Measurements from ENCODE around the gene MAGI3. TPM values are rescaled to one million over a fixed set of nuclear protein-coding genes. Genes with fewer than 3 reads are reported as not detected.
"Not testable (repeated sequence)": the region's sequence is repeated elsewhere in the genome, so short reads cannot be mapped to it uniquely, and the experiment has no call there.

The MAGI3 gene
- total and polyA plus RNA-seq, 11 donors: 2.1 to 10.0 (median 8.1) TPM

DNA sequence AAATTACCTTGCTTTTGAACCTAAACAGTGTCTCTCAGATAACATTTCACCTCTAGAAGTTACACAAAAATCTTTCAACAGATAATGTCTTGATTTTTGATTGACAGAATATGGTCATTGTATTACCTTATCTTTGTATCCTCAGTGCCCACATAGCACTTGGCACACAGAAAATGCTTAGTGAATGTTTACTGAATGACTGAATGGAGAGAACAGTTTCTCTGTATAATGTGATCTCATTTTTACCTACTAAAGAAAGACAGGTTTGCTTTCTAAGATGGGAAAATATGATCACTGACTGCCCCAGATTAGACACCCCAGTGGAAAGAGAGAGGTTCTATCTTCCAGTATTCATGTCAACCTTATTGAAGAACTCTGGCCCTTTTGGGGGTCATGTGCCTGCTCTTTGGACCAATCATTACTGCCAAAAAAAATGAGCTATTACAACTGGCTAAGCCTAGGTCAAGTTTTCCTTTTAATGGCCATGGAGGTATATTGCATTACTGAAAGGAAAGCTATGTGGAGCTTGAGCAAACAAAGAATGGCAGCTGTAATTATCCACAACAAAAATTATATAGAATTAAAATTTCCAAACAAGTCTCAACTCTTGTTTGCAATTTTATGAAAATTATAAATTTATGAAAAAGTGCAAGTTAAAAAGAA, 117.4 kb downstream of the MAGI3 start:
- no peak for DNase-seq
- Histone ChIP-seq H3K36me3 (no peaks in the 10 kb centered on the region), H3K27ac (no peak overlapping the region), H3K4me1 (peaks cover 0 to 3% (median 0%) of the 10 kb centered on the region in 12 donors), H3K27me3 (no peaks in the 10 kb centered on the region), H3K4me3 (no peak overlapping the region), H3K9me3 (peaks cover 0 to 24% (median 15%) of the 10 kb centered on the region in 12 donors)
- TF ChIP-seq POLR2A (IDR thresholded peaks at IDR 0.05): no peak
- TF ChIP-seq, protein P1, sequence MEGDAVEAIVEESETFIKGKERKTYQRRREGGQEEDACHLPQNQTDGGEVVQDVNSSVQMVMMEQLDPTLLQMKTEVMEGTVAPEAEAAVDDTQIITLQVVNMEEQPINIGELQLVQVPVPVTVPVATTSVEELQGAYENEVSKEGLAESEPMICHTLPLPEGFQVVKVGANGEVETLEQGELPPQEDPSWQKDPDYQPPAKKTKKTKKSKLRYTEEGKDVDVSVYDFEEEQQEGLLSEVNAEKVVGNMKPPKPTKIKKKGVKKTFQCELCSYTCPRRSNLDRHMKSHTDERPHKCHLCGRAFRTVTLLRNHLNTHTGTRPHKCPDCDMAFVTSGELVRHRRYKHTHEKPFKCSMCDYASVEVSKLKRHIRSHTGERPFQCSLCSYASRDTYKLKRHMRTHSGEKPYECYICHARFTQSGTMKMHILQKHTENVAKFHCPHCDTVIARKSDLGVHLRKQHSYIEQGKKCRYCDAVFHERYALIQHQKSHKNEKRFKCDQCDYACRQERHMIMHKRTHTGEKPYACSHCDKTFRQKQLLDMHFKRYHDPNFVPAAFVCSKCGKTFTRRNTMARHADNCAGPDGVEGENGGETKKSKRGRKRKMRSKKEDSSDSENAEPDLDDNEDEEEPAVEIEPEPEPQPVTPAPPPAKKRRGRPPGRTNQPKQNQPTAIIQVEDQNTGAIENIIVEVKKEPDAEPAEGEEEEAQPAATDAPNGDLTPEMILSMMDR (IDR thresholded peaks at IDR 0.05): no peak
- intact Hi-C loops (cut with DNase I): no loop called here
- no peak for ATAC-seq

DNA sequence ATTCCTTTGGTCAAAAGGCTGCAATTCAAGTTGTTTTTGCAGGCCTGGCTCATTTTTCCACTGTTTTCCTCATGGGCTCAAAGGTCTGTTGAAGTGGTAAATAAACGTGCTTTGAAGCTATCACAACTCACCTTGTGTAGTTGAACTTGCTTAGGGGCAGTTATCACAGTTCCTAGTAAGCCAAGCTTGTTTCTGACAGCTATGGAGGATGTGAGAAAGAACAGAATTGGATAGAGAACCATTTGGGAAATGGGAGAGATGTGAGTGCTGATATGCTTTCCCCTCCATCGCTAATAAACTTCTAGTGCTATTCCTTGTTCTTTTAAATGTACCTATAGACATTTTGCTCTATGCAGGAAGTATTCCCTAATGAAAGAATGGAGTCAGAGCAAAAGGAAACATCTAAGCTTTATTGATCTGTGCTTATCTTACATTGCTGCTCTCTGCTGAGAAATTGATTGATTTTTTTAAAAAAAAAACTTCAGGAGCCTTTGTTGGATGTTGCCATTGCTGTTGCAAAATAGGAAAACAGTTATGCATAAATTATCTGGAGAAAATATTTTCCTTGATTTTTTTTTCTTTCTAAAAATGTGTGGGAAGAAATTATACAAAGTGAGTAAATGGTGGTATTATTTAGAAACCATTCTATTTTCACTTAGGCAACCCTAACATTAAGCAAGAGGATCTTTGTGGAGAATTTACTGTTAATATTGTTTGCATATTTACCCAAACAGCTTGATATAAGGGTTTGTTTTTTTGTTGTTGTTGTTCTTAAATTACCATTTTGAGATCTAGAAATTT, 118.2 kb downstream of the MAGI3 start:
- TF ChIP-seq, protein P1 (IDR thresholded peaks at IDR 0.05): no peak
- no peak for TF ChIP-seq POLR2A (IDR thresholded peaks at IDR 0.05)
- intact Hi-C loops (cut with DNase I): no loop called here
- ATAC-seq: no peak
- H3K4me1 ChIP-seq: peaks cover 0 to 3% (median 0%) of the 10 kb centered on the region in 12 donors
- 31 to 45% (median 36%) methylated on average over 2 of the region's 2 CpGs for WGBS, 4 donors
- H3K36me3 ChIP-seq: no peaks in the 10 kb centered on the region
- H3K9me3 ChIP-seq: peaks cover 0 to 28% (median 15%) of the 10 kb centered on the region in 12 donors
- no peak for DNase-seq
- H3K27ac ChIP-seq: no peak overlapping the region
- no peaks in the 10 kb centered on the region for H3K27me3 ChIP-seq
- no peak overlapping the region for H3K4me3 ChIP-seq

DNA sequence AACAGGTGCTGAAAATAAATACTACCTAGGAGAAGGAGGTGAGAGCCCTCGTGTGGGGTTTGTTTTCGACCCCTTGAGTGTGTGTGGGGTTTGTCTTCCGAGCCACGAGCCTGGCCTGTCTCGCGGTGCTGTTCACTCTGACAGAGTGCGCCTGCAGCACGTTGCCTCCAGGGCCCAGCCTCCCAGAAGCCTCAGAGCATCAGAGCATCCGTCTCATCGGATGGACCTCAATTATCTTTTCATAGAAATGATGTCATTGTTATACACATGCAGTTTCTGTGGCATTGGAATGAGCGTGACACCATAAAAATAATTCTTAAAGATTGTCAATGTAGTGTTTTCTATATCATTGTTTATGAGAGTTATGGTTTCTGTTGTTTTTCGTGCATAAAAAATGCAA, 119.5 kb downstream of the MAGI3 start:
- ATAC-seq; H3K4me3 ChIP-seq; H3K4me1 ChIP-seq; H3K27ac ChIP-seq; DNase-seq; intact Hi-C loops (cut with DNase I); H3K36me3 ChIP-seq; H3K27me3 ChIP-seq: not testable (repeated sequence)
- 93 to 99% (median 95%) methylated on average over 4 to 10 of the region's 12 CpGs for WGBS, 4 donors
- H3K9me3 ChIP-seq: peaks cover 0 to 28% (median 15%) of the 10 kb centered on the region in 12 donors

DNA sequence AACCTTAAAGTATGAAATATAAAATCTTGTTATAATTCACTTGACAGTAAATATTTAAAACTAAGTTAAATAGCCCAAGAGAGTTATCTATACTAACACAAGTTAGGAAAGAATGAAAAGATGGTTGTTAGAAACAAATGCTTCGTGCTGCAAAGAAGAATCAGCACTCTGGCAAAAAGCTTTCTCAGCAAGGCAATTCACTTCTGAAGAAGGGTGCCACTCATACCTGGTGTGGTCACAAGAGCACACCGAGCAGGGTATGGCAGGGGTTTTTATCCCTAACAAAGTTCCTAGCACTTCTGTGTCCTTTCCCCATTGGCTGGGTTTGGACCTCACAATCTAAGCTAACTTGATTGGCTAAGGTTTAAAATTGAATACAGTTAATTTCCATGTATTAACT, 121.0 kb downstream of the MAGI3 start:
- no peak for TF ChIP-seq POLR2A (IDR thresholded peaks at IDR 0.05)
- TF ChIP-seq, protein P1 (IDR thresholded peaks at IDR 0.05): no peak
- no peak overlapping the region for H3K27ac ChIP-seq
- DNase-seq: no peak
- 86 to 97% (median 95%) methylated on average over 2 of the region's 2 CpGs for WGBS, 4 donors
- no peaks in the 10 kb centered on the region for H3K36me3 ChIP-seq
- H3K27me3 ChIP-seq: no peaks in the 10 kb centered on the region
- H3K4me3 ChIP-seq: no peak overlapping the region
- peaks cover 0 to 28% (median 15%) of the 10 kb centered on the region in 12 donors for H3K9me3 ChIP-seq
- H3K4me1 ChIP-seq: peaks cover 0 to 3% (median 0%) of the 10 kb centered on the region in 12 donors
- ATAC-seq: no peak
- intact Hi-C loops (cut with DNase I): no loop called here
